GM12801 (cell line): ENCODE measurements around the gene DRD4.

Experiments
- CTCF ChIP-seq: IDR thresholded peaks from one replicate; pipeline ENCODE4 v1.5.1; 2011; ENCODE audit warnings: control low read depth; ENCODE audit not compliant: insufficient read length; ENCODE audit errors: extremely low read depth

DRD4 gene

GRCh38 chr11:614623-615503 is 22.2 kb upstream of the DRD4 start:
- TF ChIP-seq CTCF: no peak

DNA sequence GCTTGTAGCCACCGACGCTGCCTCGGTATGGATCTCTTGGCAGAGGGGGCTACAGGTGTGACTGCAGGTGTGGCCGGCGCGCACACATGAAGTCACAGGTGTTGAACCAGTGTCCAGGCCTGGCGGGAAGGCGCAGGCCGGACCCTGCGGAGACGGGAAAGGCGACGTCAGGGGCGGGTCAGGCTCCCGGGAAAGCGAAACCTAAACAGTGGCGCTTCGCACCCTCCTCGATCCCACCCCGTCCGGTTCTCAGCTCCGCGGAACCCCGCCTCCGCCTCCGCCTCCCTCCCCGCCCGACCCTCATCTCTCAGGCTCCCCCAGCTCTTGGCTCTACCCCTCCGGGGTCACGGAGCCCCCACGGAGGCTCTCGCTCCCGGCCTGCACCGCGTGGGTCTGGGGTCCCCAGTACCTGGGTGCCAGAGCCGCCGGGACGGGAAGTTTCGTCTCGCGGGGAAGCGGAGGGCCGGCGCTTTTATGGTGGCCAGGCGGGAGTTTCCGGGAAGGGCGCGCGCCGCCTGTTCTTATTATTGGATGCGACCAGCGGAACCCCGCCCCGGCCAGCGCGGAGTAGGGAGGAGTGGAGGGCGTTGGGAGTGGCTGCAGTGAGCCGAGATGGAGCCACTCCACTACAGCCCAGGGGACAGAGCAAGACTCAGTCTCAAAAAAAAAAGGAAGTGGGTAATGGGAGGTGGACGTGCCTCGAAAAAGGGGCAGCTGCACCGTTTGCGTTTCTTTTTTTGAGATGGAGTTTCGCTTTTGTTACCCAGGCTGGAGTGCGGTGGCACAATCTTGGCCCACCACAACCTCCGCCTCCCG is 21.4 kb upstream of the DRD4 start, which contains the start of gene IRF7:
TSS of gene IRF7 (minus strand) at position 447 of the 816 bp plus-strand sequence. CDS start 586 bp downstream, outside the sequence.
- TF ChIP-seq CTCF: no peak

- TF ChIP-seq CTCF: no peak
Observed at GRCh38 chr11:616320-617198, 20.5 kb upstream of the DRD4 start.

GRCh38 chr11:617199-617911 is 19.7 kb upstream of the DRD4 start:
- no peak for TF ChIP-seq CTCF

DNA sequence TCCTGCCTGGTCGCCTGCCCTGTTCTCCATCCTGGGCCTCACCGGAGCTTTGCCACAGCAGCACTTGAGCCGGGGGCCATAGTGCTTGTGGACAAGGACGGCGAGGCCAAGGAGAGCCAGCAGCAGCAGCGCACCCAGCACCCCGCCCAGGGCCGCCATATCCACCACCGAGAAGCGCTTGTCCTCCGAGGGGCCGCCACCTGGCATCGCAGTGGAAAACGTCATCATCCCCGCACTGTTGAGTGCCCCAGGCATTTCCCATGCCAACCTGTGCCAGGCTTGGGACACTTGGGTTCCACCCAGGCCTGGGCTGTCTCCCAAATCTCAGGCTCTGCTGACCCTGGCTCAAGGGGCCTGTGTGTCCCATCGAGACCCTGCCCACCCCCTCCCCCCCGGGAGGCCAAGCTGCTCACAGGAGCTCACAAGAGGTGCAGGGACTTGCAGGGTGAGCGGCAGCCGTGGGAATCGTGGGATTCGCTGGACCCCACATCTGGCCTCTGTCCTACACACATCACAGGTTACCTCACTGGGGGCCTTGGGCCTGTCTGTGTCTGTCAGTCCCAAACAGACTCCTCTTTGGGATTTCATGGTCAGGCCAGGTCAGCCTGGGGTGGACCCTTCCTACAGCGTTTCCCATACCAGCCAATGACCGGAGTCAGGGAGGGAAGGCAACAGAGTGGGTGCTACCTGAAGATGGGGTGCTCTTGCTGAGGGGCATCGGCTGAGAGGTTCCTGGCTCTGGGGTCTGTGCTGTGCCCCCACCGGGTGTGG is 19.0 kb upstream of the DRD4 start:
- TF ChIP-seq CTCF: no peak

DNA sequence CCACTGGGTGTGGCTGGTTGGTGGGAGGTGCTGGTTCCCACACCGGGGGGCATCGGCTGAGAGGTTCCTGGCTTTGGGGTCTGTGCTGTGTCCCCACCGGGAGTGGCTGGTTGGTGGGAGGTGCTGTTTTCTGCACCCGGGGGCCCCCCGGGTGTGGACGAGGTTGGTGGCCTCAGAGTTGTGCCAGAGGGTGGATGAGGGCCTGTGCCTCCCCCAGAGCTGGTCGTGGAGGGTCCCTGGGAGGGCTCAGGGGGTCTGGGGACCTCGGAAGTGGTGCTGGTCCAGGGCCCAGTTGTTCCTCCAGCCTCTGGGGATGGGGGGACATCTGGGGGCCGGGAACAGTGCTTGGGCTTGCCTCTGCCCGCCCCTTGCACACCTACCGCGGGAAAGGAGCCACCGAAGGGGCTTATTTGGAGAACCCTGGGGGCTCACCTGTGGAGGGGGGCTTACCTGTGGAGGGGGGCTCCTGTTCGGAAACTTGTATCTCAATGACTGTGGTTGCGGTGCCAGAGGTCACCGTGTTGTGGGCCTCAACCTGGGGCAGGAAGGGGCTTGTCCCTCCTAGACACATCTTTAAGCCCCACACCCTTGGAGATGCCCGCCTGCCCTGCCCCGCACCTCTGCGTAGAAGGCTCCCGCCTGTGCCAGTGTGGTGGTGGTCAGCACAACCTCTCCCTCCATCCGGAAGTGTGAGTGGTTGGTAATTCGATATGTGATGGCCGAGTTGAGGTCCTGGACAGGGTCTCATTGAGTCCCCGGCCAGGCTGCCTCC is 18.0 kb upstream of the DRD4 start:
- no peak for TF ChIP-seq CTCF
